HepG2 (cell line): ENCODE measurements around the gene DGCR8. TPM values are rescaled to one million over a fixed set of nuclear protein-coding genes. Genes with fewer than 3 reads are reported as not detected.

Experiments used
- ATAC-seq: fragments of 200-7000 bp; cut with Tn5 transposase; 3 replicates; pipeline ENCODE4 v1.9.1; 2020; ENCODE audit warnings: mild to moderate bottlenecking, moderate library complexity
- BruUV-seq: library from RNA; stranded (reverse); fragments of 400-500 nt; replicated peaks from 2 replicates; lab custom pipeline; 2021; lab: Mats Ljungman, UMichigan
- CTCF ChIA-PET: fragments of 300-600 bp; formaldehyde crosslinking; extraction: SDS; loops from one replicate; lab custom pipeline; 2021; ENCODE audit warnings: low total read pairs, inconsistent platforms, low intra/inter-chr PET ratio; lab: Yijun Ruan, JAX
- POLR2A ChIA-PET: fragments of 350-600 bp; sonication (Branson Sonifier 250); formaldehyde crosslinking; loops from one replicate; lab custom pipeline; 2020; ENCODE audit warnings: antibody characterized with exemption, inconsistent platforms; lab: Yijun Ruan, JAX
- DNase-seq: peaks from one replicate; pipeline ENCODE4 v3.0.0-alpha.2; 2015; ENCODE audit warnings: low spot score
- FAIRE-seq: peaks from 3 replicates; lab custom pipeline; 2011; peaks lifted over from hg19 to GRCh38; lab: Jason Lieb, UNC
- H2AFZ ChIP-seq: one replicate; pipeline ENCODE4 v1.6.1; 2011; ENCODE audit warnings: low read length, inconsistent platforms
- H3K27ac ChIP-seq: fragments of 300-600 bp; 3 replicates; pipeline ENCODE4 v1.8.0; 2011; ENCODE audit warnings: mixed run types, mild to moderate bottlenecking, mixed read lengths, low read length, inconsistent platforms; ENCODE audit not compliant: insufficient read depth; ENCODE audit errors: extremely low read length
- H3K27me3 ChIP-seq, 2 experiments: fragments of 200-600 bp in 1 of 2; 2 replicates in 1 of 2; 3 replicates in 1 of 2; pipeline versions ENCODE4 v1.6.0 to v1.8.0; 2011; ENCODE audit warnings: low read length in 2 of 2, mild to moderate bottlenecking in 2 of 2, moderate library complexity in 2 of 2, inconsistent platforms in 1 of 2; ENCODE audit not compliant: insufficient read depth in 2 of 2, control insufficient read depth in 1 of 2
- H3K36me3 ChIP-seq, 2 experiments: fragments of 200-600 bp in 1 of 2; replicated peaks in 1 of 2; 2 replicates in 1 of 2; 3 replicates in 1 of 2; pipeline versions ENCODE4 v1.5.1 to v1.8.0; 2011; ENCODE audit warnings: low read length in 2 of 2, inconsistent platforms in 1 of 2; ENCODE audit not compliant: insufficient read depth in 2 of 2, control insufficient read depth in 1 of 2
- H3K4me1 ChIP-seq: 2 replicates; pipeline ENCODE4 v1.5.1; 2012; ENCODE audit warnings: low read length, inconsistent platforms; ENCODE audit not compliant: insufficient read depth
- H3K4me2 ChIP-seq: 2 replicates; pipeline ENCODE4 v1.6.0; 2011; ENCODE audit warnings: low read depth, low read length, inconsistent platforms
- H3K4me3 ChIP-seq, 3 experiments: fragments of 200-600 bp in 1 of 3; sonication (generic), shearing (Covaris generic) in 1 of 3; replicated peaks in 1 of 3; 2 replicates each; pipeline ENCODE4 v1.5.1; 2011 to 2016; ENCODE audit warnings: low read length in 3 of 3, inconsistent platforms in 2 of 3, low read depth in 2 of 3, mild to moderate bottlenecking in 2 of 3, control low read depth in 1 of 3, mixed read lengths in 1 of 3; ENCODE audit not compliant: insufficient read depth in 1 of 3
- H3K79me2 ChIP-seq: one replicate; pipeline ENCODE4 v1.6.1; 2011; ENCODE audit warnings: low read length, inconsistent platforms; ENCODE audit not compliant: insufficient read depth
- H3K9ac ChIP-seq: 2 replicates; pipeline ENCODE4 v1.6.0; 2011; ENCODE audit warnings: mild to moderate bottlenecking, low read depth, low read length, inconsistent platforms; ENCODE audit not compliant: insufficient read depth
- H3K9me3 ChIP-seq: 2 replicates; pipeline ENCODE4 v1.5.1; 2012; ENCODE audit warnings: mild to moderate bottlenecking, low read length
- H4K20me1 ChIP-seq: 2 replicates; pipeline ENCODE4 v1.6.0; 2011; ENCODE audit warnings: inconsistent platforms, mild to moderate bottlenecking, low read length, moderate library complexity; ENCODE audit not compliant: insufficient read depth
- ATF5 ChIP-seq: sonication (generic); formaldehyde crosslinking; IDR thresholded peaks from 2 replicates; pipeline ENCODE4 v1.4.0; 2020; ENCODE audit warnings: mild to moderate bottlenecking, low read depth, missing genetic modification reagents
- BRF2 ChIP-seq: sonication (generic); formaldehyde crosslinking; IDR thresholded peaks from 2 replicates; pipeline ENCODE4 v1.8.1; 2022; ENCODE audit warnings: mild to moderate bottlenecking, missing genetic modification reagents
- CBX2 ChIP-seq, 2 experiments: fragments of 200-600 bp in 1 of 2; sonication (generic); formaldehyde crosslinking in 1 of 2; IDR thresholded peaks; 2 replicates each; pipeline versions ENCODE4 v1.7.0 to v1.8.1; 2018 to 2022; ENCODE audit warnings: low read depth in 2 of 2, low read length in 1 of 2, mild to moderate bottlenecking in 1 of 2, missing genetic modification reagents in 1 of 2
- GRHL1 ChIP-seq: sonication (generic); formaldehyde crosslinking; conservative IDR thresholded peaks from 2 replicates; pipeline ENCODE4 v1.8.0; 2022; ENCODE audit warnings: missing genetic modification reagents
- GTF3A ChIP-seq: sonication (generic); formaldehyde crosslinking; conservative IDR thresholded peaks from 2 replicates; pipeline ENCODE4 v1.4.0; 2020; ENCODE audit warnings: mild to moderate bottlenecking, missing genetic modification reagents
- GZF1 ChIP-seq: sonication (generic); formaldehyde crosslinking; IDR thresholded peaks from 2 replicates; pipeline ENCODE4 v1.5.1; 2020; ENCODE audit warnings: mild to moderate bottlenecking, missing genetic modification reagents
- MIXL1 ChIP-seq: IDR thresholded peaks from 2 replicates; pipeline ENCODE4 v1.6.1; 2016
- MLXIP ChIP-seq: sonication (generic); formaldehyde crosslinking; IDR thresholded peaks from 2 replicates; pipeline ENCODE4 v1.9.0; 2021; ENCODE audit warnings: missing genetic modification reagents, borderline replicate concordance
- RNF219 ChIP-seq: sonication (generic); formaldehyde crosslinking; IDR thresholded peaks from 2 replicates; pipeline ENCODE4 v1.5.0; 2020; ENCODE audit warnings: mild to moderate bottlenecking, missing genetic modification reagents
- ZBTB3 ChIP-seq: sonication (generic); formaldehyde crosslinking; IDR thresholded peaks from 2 replicates; pipeline ENCODE4 v1.4.0; 2020; ENCODE audit warnings: low read depth, mild to moderate bottlenecking, moderate library complexity, missing genetic modification reagents, borderline replicate concordance
- ZBTB7B ChIP-seq: sonication (generic); formaldehyde crosslinking; IDR thresholded peaks from 2 replicates; pipeline ENCODE4 v1.4.0; 2020; ENCODE audit warnings: missing genetic modification reagents
- ZNF251 ChIP-seq: sonication (generic); formaldehyde crosslinking; IDR thresholded peaks from 2 replicates; pipeline ENCODE4 v1.9.0; 2021; ENCODE audit warnings: mild to moderate bottlenecking, missing genetic modification reagents
- ZNF292 ChIP-seq: sonication (generic); formaldehyde crosslinking; IDR thresholded peaks from 2 replicates; pipeline ENCODE4 v1.8.1; 2022; ENCODE audit warnings: mild to moderate bottlenecking, low read depth, missing genetic modification reagents, borderline replicate concordance
- ZNF737 ChIP-seq: sonication (generic); formaldehyde crosslinking; IDR thresholded peaks from 2 replicates; pipeline ENCODE4 v1.5.0; 2020; ENCODE audit warnings: missing genetic modification reagents, mild to moderate bottlenecking, borderline replicate concordance
- WGBS: methylation state at CpG from one replicate; pipeline ENCODE4 v1.1.6; 2017; ENCODE audit warnings: low lambda C conversion rate; 5-methylcytosine and 5-hydroxymethylcytosine counted together
- in situ Hi-C: cut with HindIII; loops from 2 replicates; pipeline ENCODE4 v1.10.0; 2017; ENCODE audit warnings: low pct_unique_long_range_greater_than_20kb; ENCODE audit not compliant: extremely low pct_ligation_motif_present
- intact Hi-C: fragments of 100-400 bp; cut with micrococcal nuclease; formaldehyde crosslinking; loops from one replicate; pipeline ENCODE4 v1.10.0; 2022; ENCODE audit not compliant: unreplicated experiment
- polyA plus RNA-seq, 8 experiments: library from polyadenylated mRNA; depleted of rRNA in 3 of 8; stranded (reverse) in 7 of 8; unstranded in 1 of 8; fragments of >200 nt; fragmentation: Illumina TruSeq in 4 of 8; extraction: Trizol in 4 of 8; gene quantifications; 2 replicates each; pipeline versions ENCODE4 v1.2.1 to v1.2.3, GENCODE V29; 2011 to 2016; ENCODE audit warnings: low read depth in 4 of 8, missing spikeins in 1 of 8, mixed read lengths in 1 of 8; ENCODE audit not compliant: insufficient read depth in 1 of 8
- total RNA-seq, 5 experiments: library from RNA; depleted of rRNA; stranded (reverse); fragments of >200 nt; fragmentation: Illumina TruSeq; extraction: Trizol; gene quantifications; 2 replicates each; pipeline ENCODE4 v1.2.3, GENCODE V29; 2016; ENCODE audit warnings: low read depth in 1 of 5

The DGCR8 gene
- total and polyA plus RNA-seq, 2 of the 13 experiments (the other 11 are each of a cell fraction or from before 2014, with no cell fraction given) = 10.2 to 23.2 TPM

- CTCF ChIA-PET = no interaction called here
- in situ Hi-C loops = no loop called here
- H3K27me3 ChIP-seq = no peaks in the 10 kb centered on the region
- H2AFZ ChIP-seq = no peak overlapping the region
- H3K9ac ChIP-seq = no peak overlapping the region
- no peak overlapping the region for H3K27ac ChIP-seq
- DNase-seq (no peak), FAIRE-seq (no peak), ATAC-seq (no peak)
- POLR2A ChIA-PET = no interaction called here
- peaks cover 1 to 5% of the 10 kb centered on the region in 2 experiments; a peak in 2 of 5 replicates for H3K36me3 ChIP-seq
- no peaks in the 10 kb centered on the region for H3K9me3 ChIP-seq
- 0 out of 2 replicates have a peak, but pooled peaks cover 6% of the 10 kb centered on the region for H4K20me1 ChIP-seq
- WGBS = 92% methylated on average over 6 of the region's 22 CpGs
- H3K4me3 ChIP-seq = no peak overlapping the region
- BruUV-seq = no TSS peak
- H3K4me1 ChIP-seq = no peaks in the 10 kb centered on the region
- H3K79me2 ChIP-seq = peaks cover 2% of the 10 kb centered on the region
- no peak overlapping the region for H3K4me2 ChIP-seq
- intact Hi-C loops = no loop called here
- TF ChIP-seq GTF3A (CRISPR knock-in tag) = no peak
- no peak for TF ChIP-seq GRHL1
- TF ChIP-seq GZF1 (CRISPR knock-in tag) = no peak
- TF ChIP-seq BRF2 (CRISPR knock-in tag) = no peak
- no peak for TF ChIP-seq ZNF737
- TF ChIP-seq MLXIP (CRISPR knock-in tag) = no peak
- no peak for TF ChIP-seq RNF219 (CRISPR knock-in tag)
- TF ChIP-seq CBX2 (IDR thresholded peaks at IDR 0.05; ENCODE audit: low read depth, low read length) = no peak
- TF ChIP-seq CBX2 (CRISPR knock-in tag; IDR thresholded peaks at IDR 0.05; ENCODE audit: low read depth) = no peak
- TF ChIP-seq ATF5 (CRISPR knock-in tag) = no peak
- TF ChIP-seq MIXL1 (CRISPR knock-in tag) = no peak
- no peak for TF ChIP-seq ZNF251 (CRISPR knock-in tag)
- no peak for TF ChIP-seq ZBTB3 (CRISPR knock-in tag)
- TF ChIP-seq ZNF292 (CRISPR knock-in tag) = no peak
- TF ChIP-seq ZBTB7B (CRISPR knock-in tag) = no peak
Measured at GRCh38 chr22:20141186-20142077, 61.4 kb downstream of the DGCR8 start.
